ENCODE results near the gene RGS4.

The RGS4 gene

GRCh38 chr1:163076044-163076443, 6.9 kb downstream of the RGS4 start:
- no peak for TF ChIP-seq GATA2 (IDR thresholded peaks at IDR 0.05; ENCODE audit: low read depth, low read length)
- no peak for TF ChIP-seq GATA3 (IDR thresholded peaks at IDR 0.05; ENCODE audit: low read depth, low read length)

DNA sequence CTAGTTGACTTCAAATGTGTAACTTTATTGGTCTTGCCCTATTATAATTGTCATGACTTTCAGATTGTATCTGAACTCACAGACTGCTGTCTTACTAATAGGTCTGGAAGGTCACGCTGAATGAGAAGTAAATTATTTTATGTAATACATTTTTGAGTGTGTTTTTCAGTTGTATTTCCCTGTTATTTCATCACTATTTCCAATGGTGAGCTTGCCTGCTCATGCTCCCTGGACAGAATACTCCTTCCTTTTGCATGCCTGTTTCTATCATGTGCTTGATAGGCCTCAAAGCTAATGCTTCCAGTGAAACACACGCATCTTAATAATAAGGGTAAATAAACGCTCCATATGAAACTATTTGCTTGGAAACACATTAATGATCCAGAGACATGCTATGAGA, 7.3 kb downstream of the RGS4 start:
- TF ChIP-seq GATA3 (IDR thresholded peaks at IDR 0.05; ENCODE audit: low read depth, low read length), result no peak
- TF ChIP-seq GATA2 (IDR thresholded peaks at IDR 0.05; ENCODE audit: low read depth, low read length), result no peak

DNA sequence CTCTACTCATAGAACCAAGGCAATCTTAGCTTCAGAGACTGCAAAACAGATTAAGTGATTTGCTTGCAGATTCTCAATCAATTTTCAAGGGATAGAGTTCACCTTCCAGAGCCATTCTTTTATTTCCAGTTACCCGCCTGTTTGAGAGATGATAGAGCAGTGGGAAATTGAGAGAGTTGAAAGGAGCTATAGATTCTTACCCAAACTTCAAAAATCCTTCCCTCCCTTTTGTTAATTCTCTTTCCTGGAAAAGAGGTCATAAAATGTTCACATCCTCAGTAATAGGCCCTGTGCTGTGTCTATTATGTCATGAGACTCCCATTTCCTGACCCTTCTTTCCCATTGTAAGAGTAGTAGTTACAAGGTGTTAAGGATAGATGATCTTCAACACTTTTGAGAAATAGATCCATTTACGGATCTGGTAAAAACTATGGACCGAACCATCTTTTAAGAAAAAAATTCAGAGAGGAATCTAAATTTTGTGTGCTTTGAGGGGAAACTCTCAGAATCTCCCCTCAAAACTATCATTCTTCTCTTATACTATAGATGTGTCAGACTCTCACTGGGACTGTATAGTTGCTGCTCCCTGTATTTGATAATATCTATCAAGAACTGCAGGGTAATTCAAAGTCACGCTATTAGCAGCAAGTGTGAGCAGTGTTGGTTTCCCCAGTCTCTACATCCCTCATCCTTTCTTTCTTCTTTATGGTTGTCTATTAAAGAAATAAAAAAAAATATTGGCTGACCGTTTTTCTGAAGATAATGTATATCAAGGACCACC, 8.0 kb downstream of the RGS4 start:
- TF ChIP-seq GATA2 (IDR thresholded peaks at IDR 0.05; ENCODE audit: low read depth, low read length) (no peak), GATA3 (IDR thresholded peaks at IDR 0.05; ENCODE audit: low read depth, low read length) (no peak)

GRCh38 chr1:163082971-163083370, 13.8 kb downstream of the RGS4 start:
- no peak for TF ChIP-seq GATA3 (IDR thresholded peaks at IDR 0.05; ENCODE audit: low read depth, low read length)
- TF ChIP-seq GATA2 (IDR thresholded peaks at IDR 0.05; ENCODE audit: low read depth, low read length), result no peak

- TF ChIP-seq GATA3 (IDR thresholded peaks at IDR 0.05; ENCODE audit: low read depth, low read length), result no peak
Measured at GRCh38 chr1:163083690-163084089, 14.5 kb downstream of the RGS4 start.

DNA sequence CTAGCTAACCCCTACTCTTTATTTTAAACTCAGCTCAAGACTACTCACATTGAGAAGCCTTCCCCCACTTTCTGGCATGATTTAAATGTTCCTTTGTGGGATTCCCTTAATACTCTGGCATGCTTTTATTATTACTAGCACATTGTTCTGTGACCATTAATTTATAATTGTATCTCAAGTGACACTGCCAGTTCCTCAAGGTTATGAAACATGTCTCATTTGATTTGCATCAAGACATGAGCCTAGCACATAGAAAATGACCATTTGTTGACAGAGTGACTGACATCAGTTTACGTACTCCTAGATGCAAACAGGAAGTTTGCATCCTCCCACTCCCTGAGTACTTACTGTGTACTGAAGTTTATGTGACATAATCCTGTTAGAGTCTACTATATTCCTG, 15.2 kb downstream of the RGS4 start:
- no peak for TF ChIP-seq GATA3 (IDR thresholded peaks at IDR 0.05; ENCODE audit: low read depth, low read length)
- no peak for TF ChIP-seq GATA2 (IDR thresholded peaks at IDR 0.05; ENCODE audit: low read depth, low read length)

DNA sequence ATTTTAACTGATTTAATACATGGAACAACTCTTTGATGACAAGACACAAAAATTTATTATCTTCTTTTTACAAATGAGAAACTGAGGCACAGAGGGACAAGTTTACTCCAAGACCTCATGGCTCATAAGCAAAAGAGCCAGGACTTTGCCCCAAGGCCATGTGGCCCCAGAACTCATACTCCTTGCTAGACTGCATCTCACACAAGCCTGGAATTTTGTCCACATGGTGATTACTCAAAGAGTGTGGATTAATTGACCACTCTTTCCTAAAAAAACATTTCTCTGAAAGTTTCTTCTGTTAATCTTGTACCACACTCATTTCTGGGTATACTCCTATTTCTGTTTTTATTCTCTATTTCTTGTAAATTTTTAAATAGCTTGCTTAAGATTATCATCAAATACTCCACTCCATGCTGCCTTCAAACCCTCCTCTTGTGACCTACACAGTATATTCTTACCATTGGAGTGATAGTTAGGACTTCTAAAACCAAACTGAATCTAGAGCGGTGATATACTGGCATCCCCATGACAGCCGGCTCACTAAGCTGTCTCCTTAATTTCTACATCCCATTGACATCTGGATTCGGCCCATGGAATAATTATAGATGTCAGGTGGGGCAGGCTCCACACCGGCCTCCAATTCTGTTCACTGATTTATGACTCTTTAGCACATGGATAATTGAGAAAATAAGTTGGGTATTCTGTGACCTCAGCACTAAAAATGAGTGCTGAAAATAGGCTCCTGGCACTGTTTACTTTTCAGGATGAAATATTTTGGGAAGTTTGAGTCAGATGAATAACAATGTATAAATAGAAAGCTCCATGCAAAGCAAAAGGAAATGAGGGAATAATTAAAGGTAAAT, 16.1 kb downstream of the RGS4 start:
- TF ChIP-seq GATA3 (IDR thresholded peaks at IDR 0.05; ENCODE audit: low read depth, low read length), result no peak
- no peak for TF ChIP-seq GATA2 (IDR thresholded peaks at IDR 0.05; ENCODE audit: low read depth, low read length)

GRCh38 chr1:163085904-163086268, 16.7 kb downstream of the RGS4 start:
- TF ChIP-seq GATA3 (IDR thresholded peaks at IDR 0.05; ENCODE audit: low read depth, low read length) (no peak), GATA2 (IDR thresholded peaks at IDR 0.05; ENCODE audit: low read depth, low read length) (no peak)

GRCh38 chr1:163090321-163090945, 21.3 kb downstream of the RGS4 start:
- no peak for TF ChIP-seq GATA2 (IDR thresholded peaks at IDR 0.05; ENCODE audit: low read depth, low read length)
- TF ChIP-seq GATA3 (IDR thresholded peaks at IDR 0.05; ENCODE audit: low read depth, low read length), result no peak

GRCh38 chr1:163093169-163093568, 24.0 kb downstream of the RGS4 start:
- TF ChIP-seq GATA2 (IDR thresholded peaks at IDR 0.05; ENCODE audit: low read depth, low read length) (no peak), GATA3 (IDR thresholded peaks at IDR 0.05; ENCODE audit: low read depth, low read length) (no peak)

DNA sequence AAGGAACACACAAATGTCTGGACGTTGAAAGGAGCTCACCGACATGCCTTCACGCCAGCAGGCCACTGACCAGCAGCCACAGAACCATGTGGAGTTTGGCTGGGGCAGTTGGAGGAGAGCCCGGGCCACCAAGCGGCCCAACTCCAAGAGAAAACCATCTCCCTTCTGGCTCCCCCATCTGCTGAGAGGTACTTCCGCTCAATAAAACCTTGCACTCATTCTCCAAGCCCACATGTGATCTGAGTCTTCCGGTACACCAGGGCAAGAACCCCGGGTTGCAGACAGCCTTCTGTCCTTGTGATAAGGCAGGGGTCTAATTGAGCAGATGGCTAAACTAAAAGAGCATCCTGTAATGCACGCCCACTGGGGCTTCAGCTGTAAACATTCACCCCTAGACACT, 24.4 kb downstream of the RGS4 start:
- TF ChIP-seq GATA3 (IDR thresholded peaks at IDR 0.05; ENCODE audit: low read depth, low read length), result no peak
- no peak for TF ChIP-seq GATA2 (IDR thresholded peaks at IDR 0.05; ENCODE audit: low read depth, low read length)

DNA sequence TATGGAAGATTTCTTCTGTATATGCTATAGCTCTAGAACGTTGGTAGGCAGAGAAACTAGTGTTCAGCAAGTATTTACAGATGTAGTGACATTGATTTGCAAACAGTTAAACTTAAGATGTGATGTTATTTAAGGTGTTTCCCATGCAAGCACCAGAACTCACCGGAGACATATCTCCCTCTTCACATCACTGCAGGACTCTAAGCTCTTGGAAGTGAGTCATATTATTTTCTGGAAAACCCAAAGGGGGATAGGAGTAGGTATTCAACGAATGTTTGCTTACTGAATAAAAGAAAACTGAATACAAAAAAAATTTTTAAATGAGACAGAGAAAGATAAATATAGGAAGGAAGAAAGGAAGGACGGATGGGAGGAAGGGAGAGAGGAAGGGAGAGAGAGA, 25.0 kb downstream of the RGS4 start:
- TF ChIP-seq GATA2 (IDR thresholded peaks at IDR 0.05; ENCODE audit: low read depth, low read length) (no peak), GATA3 (IDR thresholded peaks at IDR 0.05; ENCODE audit: low read depth, low read length) (no peak)

DNA sequence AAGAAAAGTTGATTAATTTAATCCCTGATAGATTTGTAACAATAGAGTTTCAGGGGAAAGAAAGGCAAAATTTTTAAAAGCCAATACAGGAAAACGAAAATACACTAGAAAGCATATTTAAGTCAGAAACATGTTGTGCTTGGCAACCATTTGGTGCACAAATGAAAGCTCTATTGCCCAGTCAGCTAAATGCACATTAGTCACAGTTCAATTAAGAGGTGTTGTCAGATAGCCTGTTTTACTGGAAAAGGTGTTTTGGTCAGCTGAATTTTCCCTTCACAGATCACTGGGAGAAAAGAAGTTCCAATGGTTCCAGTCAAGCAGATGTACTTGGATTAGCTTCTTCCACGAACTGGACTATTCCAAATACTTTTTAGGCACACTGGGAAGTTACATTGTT, 25.4 kb downstream of the RGS4 start:
- no peak for TF ChIP-seq GATA3 (IDR thresholded peaks at IDR 0.05; ENCODE audit: low read depth, low read length)
- no peak for TF ChIP-seq GATA2 (IDR thresholded peaks at IDR 0.05; ENCODE audit: low read depth, low read length)

DNA sequence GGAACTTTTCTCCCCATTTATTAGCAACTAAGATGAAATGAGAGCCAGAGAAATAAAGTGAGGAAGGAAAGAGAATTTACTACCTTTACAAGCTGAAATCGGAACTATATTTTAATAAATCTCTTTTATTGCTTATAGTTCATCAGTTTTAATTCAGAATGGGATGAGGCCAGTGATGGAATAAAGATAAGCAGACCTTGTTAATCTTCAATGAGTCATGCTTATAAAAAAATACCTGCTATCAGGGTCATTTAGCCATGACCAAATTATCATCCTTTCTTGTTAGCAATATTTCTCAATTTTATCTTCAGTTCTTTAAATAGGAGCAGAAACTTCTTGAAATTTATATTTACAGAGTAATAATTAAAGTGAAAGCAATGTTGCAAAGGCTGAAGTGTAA, 26.1 kb downstream of the RGS4 start:
- TF ChIP-seq GATA2 (IDR thresholded peaks at IDR 0.05; ENCODE audit: low read depth, low read length), result no peak
- no peak for TF ChIP-seq GATA3 (IDR thresholded peaks at IDR 0.05; ENCODE audit: low read depth, low read length)

DNA sequence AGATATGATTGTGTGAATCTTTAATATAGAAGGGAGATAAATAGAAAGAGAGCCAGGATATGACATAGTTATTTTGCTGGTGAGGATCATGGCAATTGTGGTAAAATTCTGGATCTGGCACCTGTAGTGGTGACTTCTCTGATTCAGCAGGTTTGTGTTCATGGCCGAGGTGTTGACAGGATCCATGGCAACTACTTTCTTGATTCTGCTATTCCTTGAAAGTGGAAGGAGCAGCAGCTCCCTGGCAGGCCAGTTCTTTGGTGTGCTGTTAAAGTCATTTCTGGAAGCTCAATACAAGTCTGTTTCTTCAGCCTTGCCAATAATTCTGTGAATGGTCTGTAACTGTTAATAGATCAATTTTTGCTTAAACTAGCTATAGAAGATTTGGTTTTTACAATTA, 33.4 kb downstream of the RGS4 start:
- TF ChIP-seq GATA2 (IDR thresholded peaks at IDR 0.05; ENCODE audit: low read depth, low read length) (no peak), GATA3 (IDR thresholded peaks at IDR 0.05; ENCODE audit: low read depth, low read length) (no peak)

Measured in SH-SY5Y (cell line).